HG02943 (cell line): ENCODE data around the gene SLC7A9.
"Not testable (repeated sequence)": the region's sequence is repeated elsewhere in the genome, so short reads cannot be mapped to it uniquely, and the experiment has no call there.

ENCODE experiments used
- ATAC-seq: cut with Tn5 transposase; IDR thresholded peaks from one replicate; pipeline ENCODE4 v1.9.1; 2021; ENCODE audit warnings: mild to moderate bottlenecking, low read depth, moderate library complexity; ENCODE audit not compliant: unreplicated experiment

Gene SLC7A9

GRCh38 chr19:32886241-32886640, 16.7 kb upstream of the SLC7A9 start:
- no peak for ATAC-seq

DNA sequence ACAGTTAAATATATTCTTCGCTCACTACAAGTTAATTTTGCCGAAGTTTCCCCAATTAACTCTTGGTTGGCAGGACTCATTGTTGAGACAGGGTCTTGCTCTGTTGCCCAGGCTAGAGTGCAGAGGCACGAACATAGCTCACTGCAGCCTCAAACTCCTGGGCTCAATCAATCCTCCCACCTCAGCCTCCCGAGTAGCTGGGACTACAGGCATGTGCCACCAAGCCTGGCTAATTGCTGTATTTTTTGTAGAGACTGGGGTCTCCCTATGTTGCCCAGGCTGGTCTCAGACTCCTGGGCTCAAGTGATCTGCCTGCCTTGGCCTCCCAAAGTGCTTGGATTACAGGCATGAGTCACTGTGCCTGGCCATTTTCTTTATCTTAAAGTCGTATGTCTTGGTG, 15.7 kb upstream of the SLC7A9 start:
- not testable (repeated sequence) for ATAC-seq

DNA sequence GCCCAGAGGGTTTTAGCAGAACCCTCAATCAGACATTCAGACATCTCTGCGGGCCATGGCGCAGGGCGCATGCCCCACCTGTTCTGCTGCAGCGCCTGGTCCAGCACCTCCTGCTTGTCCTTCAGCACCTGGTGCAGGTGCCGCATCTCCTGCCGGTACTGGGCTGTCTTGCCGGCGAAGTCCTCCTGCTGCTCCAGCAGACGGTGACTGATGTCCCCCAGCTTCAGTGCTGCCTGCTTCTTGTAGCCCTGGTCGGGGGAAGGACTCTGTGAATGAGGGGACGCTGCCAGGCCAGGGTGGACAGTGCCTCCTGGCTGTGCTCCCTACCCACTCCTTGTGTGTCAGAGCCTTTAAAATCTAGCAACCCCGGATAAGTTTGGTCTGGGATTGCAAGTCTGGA, 12.2 kb upstream of the SLC7A9 start:
- no peak for ATAC-seq

DNA sequence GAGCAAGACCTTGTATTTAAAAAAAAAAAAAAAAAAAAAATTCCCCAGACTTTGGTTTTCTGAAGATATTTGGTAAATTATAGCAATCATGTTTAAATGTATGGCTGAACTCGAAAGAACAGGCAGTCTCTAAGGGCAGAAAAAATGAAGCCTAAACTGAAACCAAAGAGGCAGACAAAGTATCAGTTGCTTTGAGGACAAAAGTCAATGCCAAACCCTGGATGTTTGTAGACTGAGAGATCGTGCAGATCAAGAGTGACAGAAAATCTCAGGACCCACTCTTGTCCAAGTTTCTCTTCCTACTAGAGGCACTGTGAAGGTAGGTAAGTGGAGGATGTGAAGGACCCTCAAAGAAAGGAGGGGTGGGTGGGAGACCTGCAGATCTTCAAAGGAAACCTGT, 11.1 kb upstream of the SLC7A9 start:
- ATAC-seq: no peak

DNA sequence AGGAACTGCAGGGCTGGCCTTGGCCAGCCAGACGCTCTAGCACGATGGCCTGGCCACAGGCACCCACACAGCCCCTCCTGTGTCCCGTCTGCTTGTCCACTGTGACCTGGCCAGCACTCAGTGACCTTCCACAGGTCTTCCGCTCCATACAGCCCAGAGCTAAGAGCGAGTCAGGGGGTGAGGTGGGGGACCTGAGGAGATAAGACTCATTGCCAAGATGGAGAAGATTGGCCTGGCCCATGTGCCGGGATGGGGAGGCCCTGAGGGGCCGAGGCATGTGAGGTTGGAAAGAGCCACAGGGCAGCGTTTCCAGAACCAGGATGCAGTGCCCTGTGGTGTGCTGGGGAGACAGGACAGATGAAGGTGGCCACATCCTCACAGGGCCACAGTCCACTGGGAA, 10.2 kb upstream of the SLC7A9 start:
- no peak for ATAC-seq

- no peak for ATAC-seq
Observed at GRCh38 chr19:32878988-32879387, 9.4 kb upstream of the SLC7A9 start.

DNA sequence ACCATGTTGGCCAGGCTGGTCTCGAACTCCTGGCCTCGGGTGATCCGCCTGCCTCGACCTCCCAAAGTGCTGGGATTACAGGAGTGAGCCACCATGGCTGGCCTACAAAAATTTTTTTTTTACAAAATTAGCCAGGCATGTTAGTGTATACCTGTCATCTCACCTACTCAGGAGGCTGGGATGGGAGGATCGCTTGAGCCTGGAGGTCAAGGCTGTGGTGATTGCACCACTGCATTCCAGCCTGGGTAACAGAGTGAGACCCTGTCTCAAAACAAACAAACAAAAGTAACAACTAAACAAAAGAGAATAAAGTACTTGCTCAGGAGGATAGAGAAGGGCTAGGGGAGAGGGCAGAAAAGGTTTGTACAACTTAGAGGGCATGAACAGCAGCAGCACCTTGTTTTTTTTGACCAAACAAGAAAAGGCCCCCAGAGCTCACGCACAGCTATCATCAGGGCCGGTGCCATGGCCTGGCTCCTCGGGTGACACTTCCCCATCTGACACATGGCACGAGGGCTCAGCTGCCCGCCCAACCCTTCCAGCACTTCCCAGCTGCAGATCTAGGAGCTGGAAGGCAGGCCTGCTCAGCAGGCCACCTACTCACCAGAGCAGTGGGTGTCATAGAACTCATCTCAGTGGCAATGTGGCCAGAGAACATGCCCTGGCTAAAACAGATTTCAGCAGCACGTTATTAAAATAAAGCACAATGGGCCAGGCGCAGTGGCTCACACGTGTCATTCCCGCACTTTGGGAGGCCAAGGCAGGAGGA, 8.6 kb upstream of the SLC7A9 start:
- no peak for ATAC-seq

GRCh38 chr19:32877323-32877912, 7.9 kb upstream of the SLC7A9 start:
- ATAC-seq: no peak

DNA sequence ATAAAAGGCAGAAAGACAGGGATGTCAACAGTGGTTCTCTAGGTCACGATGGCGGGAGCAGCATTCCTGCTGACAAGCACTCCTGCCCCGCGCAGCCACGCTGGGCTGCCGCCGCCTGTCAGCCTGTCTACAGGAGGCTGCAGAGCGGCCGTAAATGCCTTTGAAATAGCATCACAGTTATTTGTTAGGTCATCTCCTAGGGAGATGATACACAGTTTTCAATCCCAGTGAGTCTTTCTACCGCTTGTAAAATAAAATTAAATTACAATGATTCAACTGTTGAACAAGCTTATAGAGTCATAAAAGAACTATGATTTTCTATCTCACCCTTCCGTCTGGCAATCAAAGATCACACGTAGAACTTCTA, 7.3 kb upstream of the SLC7A9 start:
- no peak for ATAC-seq

- no peak for ATAC-seq
Observed at GRCh38 chr19:32876236-32876918, 6.8 kb upstream of the SLC7A9 start.

DNA sequence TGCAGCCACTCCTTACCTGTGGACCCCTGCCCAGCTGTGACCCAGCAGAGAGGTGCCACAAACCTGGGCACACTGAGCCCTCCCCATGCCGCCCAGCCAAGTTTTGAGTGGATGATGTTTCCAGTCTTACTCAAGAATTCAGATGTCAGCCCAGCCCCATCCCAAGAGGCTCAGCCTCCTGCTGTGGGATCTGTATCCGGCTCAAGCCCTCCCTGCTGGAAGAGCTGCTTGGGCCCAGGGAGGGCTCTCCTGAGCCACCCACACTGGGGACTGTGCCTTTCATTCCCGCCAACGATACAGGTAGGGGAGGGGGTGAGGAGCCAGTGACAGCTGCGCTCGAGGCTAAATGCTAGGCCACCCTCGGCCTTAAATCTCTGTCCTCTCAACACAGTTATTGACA, 5.9 kb upstream of the SLC7A9 start:
- no peak for ATAC-seq

DNA sequence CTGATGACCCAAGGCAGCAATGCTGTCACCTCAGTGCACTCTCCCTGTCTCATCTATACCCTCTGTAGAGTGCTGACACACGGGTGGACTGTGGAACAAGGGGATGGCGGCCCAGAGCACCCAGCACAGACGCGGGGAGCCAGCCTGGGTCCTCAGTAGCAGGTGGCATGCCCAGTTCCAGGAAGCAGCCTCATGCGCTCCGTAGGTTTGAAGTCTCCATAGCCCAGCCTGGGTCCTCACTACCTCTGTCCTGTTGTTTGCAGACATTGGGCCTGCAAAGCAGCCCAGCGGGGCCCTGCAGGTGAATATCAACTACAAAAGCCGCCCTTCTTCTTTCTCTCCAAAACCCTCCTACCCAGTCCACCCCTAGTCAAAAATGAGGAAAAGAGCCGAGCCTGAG, 5.0 kb upstream of the SLC7A9 start:
- ATAC-seq: no peak

DNA sequence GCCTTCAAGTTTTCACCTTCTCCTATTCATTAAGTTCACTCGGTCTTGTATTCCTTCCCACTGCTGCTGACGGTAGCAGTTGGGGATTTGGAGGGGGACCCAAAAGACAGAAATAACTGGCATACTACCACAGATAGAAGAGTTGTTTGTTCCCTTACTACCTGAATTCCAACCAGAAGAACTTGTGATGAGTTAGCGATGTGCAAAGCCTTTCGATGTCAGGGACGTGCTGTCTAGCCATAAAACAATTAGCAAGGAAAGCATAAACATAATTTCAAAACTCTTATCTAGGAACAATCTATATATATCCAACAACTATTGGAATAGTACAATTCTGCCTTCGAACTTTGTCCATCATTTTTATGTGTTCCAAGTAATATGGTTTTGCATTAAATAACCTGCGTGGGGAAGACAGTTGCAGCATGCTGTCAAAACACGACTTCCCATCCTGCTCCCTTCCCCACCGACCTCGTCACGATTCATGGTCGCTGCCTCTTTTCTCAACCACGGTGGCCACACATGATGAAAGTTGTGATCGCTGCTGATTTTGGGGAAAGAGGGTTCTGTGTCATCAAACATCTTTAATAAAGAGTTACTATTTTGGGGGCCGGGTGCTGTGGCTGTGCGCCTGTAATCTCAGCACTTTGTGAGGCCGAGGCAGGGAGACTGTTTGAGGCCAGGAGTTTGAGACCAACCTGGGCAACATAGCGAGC, 3.8 kb upstream of the SLC7A9 start:
- ATAC-seq: no peak

DNA sequence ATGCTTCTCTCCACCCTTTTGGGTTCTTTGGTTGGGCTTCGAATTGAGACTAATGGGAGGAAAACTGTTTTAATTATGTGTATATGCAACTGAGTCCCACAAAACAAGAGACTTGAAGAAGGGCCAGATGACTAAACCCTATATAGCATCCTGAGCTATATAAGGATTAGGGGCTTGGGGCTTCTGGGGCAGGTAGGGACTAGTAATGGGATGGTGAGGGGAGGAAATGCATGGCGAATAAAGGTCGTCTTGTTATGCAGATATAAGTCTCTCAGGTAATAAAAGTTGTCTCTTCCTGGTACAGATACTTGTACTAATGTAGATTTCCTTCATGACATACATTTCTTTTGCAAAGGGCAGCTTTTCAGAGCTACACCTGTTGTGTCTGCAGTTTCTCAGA, 2.8 kb upstream of the SLC7A9 start:
- ATAC-seq: no peak

DNA sequence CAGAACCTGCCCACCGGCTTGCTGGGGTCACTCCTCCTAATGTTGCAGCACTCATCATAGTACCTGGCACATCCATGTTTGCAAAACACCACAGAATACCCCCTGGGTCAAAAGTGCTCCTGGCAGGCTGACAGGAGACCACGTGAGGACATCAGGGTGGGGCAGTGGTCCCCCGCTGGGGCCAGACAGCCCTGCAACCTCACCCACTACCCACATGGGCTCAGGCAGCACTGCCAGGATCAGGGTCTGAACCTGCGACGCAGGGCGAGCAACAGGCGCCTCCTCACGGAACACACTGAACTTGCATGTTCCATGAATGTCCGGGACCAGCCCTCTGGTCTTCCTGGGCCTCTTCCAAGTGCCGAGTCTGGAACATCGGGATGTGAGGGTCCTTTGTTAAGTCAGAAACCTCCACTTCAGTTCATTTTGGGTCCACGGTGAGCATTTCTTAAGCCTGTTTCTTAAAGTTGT, 1.4 kb upstream of the SLC7A9 start:
- ATAC-seq: no peak

GRCh38 chr19:32869966-32870573, 503 bp upstream of the SLC7A9 start:
- no peak for ATAC-seq

GRCh38 chr19:32868206-32868950, 1.2 kb downstream of the SLC7A9 start:
- no peak for ATAC-seq

GRCh38 chr19:32867436-32867835, 2.1 kb downstream of the SLC7A9 start:
- not testable (repeated sequence) for ATAC-seq

DNA sequence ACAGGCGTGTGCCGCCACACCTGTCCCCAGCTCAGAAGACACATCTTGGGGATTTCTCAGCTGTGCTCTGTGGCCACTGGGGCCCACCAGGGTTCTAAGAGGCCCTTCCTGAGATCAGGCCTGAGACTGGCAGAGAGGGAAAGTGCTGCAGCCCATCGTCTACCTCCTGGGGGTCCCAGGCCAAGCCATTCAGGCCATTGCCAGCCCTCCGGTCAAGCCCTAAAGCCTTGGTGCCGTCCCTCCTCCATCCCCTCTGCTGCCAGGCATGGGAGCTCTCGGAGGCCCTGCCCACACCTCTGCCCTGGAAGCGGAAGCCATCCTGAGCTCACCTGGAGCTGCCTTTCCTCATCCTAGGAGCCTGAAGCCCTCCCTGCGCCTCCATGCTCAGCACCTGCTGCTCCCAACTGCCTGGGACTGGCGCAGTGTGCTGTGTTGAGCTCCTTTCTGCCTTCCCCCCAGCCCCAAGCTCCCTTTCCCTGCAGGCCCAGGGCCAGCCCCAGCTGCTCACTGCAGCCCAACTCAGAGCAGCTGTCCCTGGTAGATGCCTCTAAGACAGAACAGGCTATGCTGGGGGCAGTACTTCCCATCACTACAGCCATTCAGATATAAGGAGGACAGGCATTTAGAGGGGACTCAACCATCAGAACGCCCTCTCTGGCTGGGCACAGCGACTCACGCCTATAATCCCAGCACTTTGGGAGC, 2.9 kb downstream of the SLC7A9 start:
- no peak for ATAC-seq
